Muscle layer of duodenum (tissue), 2 donors: ENCODE results near the gene SLFN12L.
"Not testable (repeated sequence)": the region's sequence is repeated elsewhere in the genome, so short reads cannot be mapped to it uniquely, and the experiment has no call there.

Experiments
- H3K27ac ChIP-seq: one replicate; pipeline ENCODE4 v1.7.0; 2013; ENCODE audit warnings: mild to moderate bottlenecking, low read length
- H3K27me3 ChIP-seq: one replicate; pipeline ENCODE4 v1.7.0; 2013; ENCODE audit warnings: low read depth, mild to moderate bottlenecking, control low read depth, low read length
- H3K36me3 ChIP-seq, 2 donors: one replicate each; pipeline ENCODE4 v1.7.0; 2013; ENCODE audit warnings: low read length in 2 of 2, control low read depth in 1 of 2, mild to moderate bottlenecking in 1 of 2; ENCODE audit not compliant: insufficient read depth in 2 of 2, control insufficient read depth in 1 of 2
- H3K4me1 ChIP-seq, 2 donors: one replicate each; pipeline ENCODE4 v1.7.0; 2013; ENCODE audit warnings: low read length in 2 of 2, mild to moderate bottlenecking in 2 of 2, control low read depth in 1 of 2, moderate library complexity in 1 of 2; ENCODE audit not compliant: insufficient read depth in 2 of 2, control insufficient read depth in 1 of 2
- H3K4me3 ChIP-seq, 2 donors: one replicate each; pipeline ENCODE4 v1.7.0; 2013; ENCODE audit warnings: low read length in 2 of 2, low read depth in 1 of 2, mild to moderate bottlenecking in 1 of 2
- H3K9me3 ChIP-seq, 2 donors: one replicate each; pipeline ENCODE4 v1.7.0; 2013; ENCODE audit warnings: low read length in 2 of 2, control low read depth in 1 of 2, mild to moderate bottlenecking in 1 of 2; ENCODE audit not compliant: control insufficient read depth in 1 of 2
- donor health status: healthy.

The SLFN12L gene

DNA sequence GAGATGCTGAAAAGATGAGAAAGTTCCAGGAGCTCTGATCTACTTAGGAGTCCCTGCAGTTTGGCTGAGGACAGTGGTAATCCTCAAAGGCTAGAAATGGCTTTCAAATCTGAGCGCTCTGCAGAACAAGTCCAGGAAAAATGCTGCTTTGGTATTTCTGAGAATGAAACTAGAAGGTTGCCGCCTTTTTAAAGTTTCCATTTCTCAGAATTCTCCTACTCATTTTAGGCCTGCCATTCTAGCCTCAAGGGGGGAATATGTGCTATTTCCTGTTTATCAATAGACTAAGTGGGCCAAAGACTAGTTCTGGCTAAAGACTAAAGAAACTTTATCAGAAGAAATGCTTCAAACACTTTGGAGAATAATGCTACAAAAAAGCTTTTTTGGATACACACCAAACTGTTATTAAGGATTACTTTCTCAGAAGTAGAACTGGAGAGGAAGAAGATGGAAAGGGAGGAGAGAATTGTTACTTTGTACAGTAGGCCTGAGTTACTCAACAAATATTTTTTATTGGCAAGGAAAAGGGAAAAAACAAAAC, at the start of gene SLFN12L:
TSS of gene SLFN12L (minus strand) at position 78 of the 541 bp plus-strand sequence. CDS start 15,314 bp downstream, outside the sequence.
- H3K27ac ChIP-seq, result peak within 1 kb of the TSS; percentile 41
- peaks cover 7 to 11% of the 10 kb centered on the region in 2 donors for H3K4me1 ChIP-seq
- H3K27me3 ChIP-seq, result no peaks in the 10 kb centered on the region
- H3K9me3 ChIP-seq, result no peaks in the 10 kb centered on the region
- H3K36me3 ChIP-seq, result no peaks in the 10 kb centered on the region
- peak within 1 kb of the TSS in 1 of 2 donors; percentile 48 for H3K4me3 ChIP-seq

DNA sequence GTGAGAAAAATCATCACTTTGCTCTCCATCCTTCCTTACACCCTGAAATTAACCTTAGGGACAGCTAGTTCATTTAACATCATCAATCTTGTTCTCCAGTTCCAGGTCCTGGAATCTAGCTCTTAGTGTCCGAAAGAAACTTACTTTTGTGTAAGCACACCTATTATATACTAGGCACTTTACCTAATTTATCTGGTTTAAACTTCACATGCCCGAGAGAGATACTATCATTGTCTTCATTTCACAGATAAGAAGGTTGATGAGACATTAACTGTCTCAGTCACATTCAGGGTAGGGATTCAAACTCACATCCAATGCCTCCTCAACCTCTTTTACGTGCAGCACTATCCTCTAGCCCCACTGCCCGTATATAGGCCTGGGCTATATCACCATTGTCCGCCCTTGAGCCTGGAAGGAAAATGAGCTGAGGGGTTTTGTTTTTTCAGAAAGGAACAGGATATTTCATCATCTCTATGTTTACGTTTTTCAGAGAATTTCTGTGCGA, 49.1 kb upstream of the SLFN12L start:
- Histone ChIP-seq H3K4me3 (peak overlapping the region; percentile 91 to 99), H3K27ac (peak overlapping the region; percentile 99), H3K27me3 (no peaks in the 10 kb centered on the region), H3K4me1 (peaks cover 16 to 22% of the 10 kb centered on the region in 2 donors), H3K9me3 (no peaks in the 10 kb centered on the region), H3K36me3 (no peaks in the 10 kb centered on the region)

DNA sequence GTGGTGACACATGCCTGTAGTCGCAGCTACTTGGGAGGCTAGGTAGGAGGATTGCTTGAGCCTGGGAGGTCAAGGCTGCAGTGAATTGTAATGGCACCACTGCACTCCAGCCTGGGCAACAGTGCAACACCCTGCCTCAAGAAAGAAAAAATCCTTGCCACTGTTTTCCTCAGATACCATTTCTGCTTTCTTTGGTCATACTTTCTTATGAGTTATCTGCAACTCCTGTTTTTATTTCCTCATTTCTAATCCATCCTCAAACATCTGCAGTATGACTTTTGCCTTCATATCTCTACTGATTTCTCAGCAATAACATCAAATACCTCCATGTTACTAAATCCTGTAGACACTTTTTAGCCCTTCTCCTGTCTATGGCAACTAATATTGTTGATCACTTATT, 46.6 kb upstream of the SLFN12L start:
- H3K9me3 ChIP-seq, result no peaks in the 10 kb centered on the region
- H3K27me3 ChIP-seq, result no peaks in the 10 kb centered on the region
- peaks cover 13 to 14% of the 10 kb centered on the region in 2 donors for H3K4me1 ChIP-seq
- H3K4me3 ChIP-seq, result no peak overlapping the region
- H3K36me3 ChIP-seq, result no peaks in the 10 kb centered on the region
- H3K27ac ChIP-seq, result no peak overlapping the region

DNA sequence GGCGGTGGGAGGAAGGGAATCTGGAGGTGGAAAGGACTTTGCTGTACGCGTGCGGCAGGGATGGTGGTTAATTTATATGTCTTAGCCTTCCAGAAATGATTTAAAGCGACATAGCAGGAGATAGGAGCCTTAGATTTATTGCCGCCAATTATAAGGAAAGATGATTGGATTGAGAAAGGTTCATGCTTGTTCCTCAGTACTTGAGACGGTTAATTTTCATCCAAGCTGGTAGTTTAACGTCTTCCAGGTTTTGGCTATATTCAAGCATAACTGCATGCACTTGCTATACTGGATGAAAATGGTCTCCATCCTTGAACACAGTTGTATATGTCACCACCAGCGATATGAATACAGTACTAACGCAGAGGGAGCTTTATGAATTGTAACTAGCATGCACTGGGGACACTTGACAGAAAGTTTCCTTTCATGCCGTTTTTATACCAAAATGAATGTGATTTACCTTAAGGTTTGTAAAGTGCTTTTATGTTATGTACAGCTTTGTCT, 41.5 kb upstream of the SLFN12L start:
- no peaks in the 10 kb centered on the region for H3K9me3 ChIP-seq
- H3K4me3 ChIP-seq, result peak overlapping the region; percentile 72 to 86
- peak overlapping the region; percentile 93 for H3K27ac ChIP-seq
- H3K4me1 ChIP-seq, result peaks cover 11 to 17% of the 10 kb centered on the region in 2 donors
- H3K27me3 ChIP-seq, result no peaks in the 10 kb centered on the region
- peaks cover 11 to 15% of the 10 kb centered on the region in 2 donors for H3K36me3 ChIP-seq

DNA sequence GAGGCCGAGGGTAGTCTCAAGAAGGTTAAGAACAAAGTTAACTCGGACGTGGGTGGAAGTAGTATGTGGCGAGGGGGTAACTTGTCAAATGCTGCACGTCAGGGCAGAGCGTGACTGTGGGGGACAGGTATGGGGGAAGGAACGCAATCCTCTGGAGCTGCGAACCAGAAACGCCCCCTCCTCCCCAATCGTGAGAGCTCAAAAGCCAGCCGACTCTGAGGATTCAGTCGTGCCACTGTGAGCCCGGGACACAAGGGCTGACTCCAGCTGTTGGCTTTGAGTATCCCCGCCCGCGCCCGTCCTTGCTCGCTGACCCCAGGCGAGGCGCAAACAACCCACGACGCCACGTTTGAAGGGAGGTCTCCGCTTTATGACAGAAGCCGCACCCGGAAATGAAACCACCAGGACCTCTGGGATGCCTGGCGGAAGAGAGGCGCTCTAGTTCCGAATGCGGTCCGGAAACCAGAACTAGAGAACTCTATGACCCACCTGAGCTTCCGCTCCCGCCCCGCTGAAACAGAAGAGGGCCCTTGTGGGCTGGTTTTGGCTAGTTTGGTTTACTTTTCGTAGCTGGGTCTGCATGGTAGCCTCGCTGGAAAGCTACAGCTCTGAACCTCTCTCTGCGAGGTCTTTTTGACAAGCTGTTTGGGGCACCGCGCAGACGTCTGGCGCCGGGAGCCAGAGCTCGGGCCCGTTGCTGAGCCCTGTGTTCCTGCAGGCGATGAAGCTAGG, 40.9 kb upstream of the SLFN12L start, which contains the start of gene PEX12:
TSS of gene PEX12 (minus strand) at position 375 of the 732 bp plus-strand sequence. CDS start 550 bp downstream, outside the sequence.
- no peaks in the 10 kb centered on the region for H3K9me3 ChIP-seq
- peaks cover 11 to 21% of the 10 kb centered on the region in 2 donors for H3K36me3 ChIP-seq
- no peaks in the 10 kb centered on the region for H3K27me3 ChIP-seq

DNA sequence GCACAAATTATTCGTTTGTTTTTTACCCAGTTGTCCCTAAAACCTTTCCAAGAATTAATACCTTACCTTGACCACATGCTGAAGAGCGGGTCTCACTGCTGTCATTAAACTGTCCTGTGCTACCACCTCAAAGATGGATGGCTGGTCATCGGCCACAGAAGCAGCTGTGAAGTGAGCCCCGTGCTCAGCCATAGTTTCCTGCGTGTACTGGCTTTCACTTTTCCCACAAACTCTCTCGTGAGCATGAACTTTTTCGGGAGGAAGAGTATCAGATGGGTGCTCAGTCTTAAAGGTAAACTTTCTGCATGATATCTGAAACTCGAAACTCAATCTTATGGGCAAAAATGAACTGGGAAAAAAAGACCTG, 40.3 kb upstream of the SLFN12L start:
- H3K27me3 ChIP-seq, result no peaks in the 10 kb centered on the region
- H3K4me3 ChIP-seq, result peak overlapping the region; percentile 72 to 86
- H3K36me3 ChIP-seq, result peaks cover 11 to 23% of the 10 kb centered on the region in 2 donors
- peak overlapping the region; percentile 93 for H3K27ac ChIP-seq
- no peaks in the 10 kb centered on the region for H3K9me3 ChIP-seq
- peaks cover 11 to 17% of the 10 kb centered on the region in 2 donors for H3K4me1 ChIP-seq

More for the DNA sequence above, 40.9 kb upstream of the SLFN12L start, which contains the start of gene PEX12:
- Histone ChIP-seq H3K4me3 (peak within 1 kb of the TSS; percentile 72 to 86), H3K4me1 (peaks cover 11 to 17% of the 10 kb centered on the region in 2 donors), H3K27ac (peak within 1 kb of the TSS; percentile 93)

DNA sequence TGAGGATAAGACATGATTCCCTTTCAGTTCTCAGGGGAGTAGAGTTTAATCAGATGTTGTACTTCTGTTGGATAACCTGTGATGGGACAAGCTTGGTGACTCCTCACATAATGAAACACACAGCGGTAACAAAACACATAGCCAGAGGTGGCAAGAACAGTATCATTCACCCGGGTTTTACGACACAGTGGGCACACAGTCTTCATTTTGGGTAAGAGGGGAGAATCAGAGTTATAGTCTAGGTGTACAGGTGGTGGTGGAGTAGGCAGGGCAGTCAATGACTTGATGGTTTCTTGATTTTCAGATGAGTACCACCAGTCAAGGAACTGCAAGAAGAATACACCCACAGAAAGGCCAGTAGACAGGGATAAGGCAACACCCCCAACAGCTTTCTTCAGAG, 38.3 kb upstream of the SLFN12L start:
- H3K9me3 ChIP-seq, result no peaks in the 10 kb centered on the region
- no peak overlapping the region for H3K27ac ChIP-seq
- peaks cover 11 to 17% of the 10 kb centered on the region in 2 donors for H3K4me1 ChIP-seq
- no peak overlapping the region for H3K4me3 ChIP-seq
- peaks cover 11 to 23% of the 10 kb centered on the region in 2 donors for H3K36me3 ChIP-seq
- H3K27me3 ChIP-seq, result no peaks in the 10 kb centered on the region

DNA sequence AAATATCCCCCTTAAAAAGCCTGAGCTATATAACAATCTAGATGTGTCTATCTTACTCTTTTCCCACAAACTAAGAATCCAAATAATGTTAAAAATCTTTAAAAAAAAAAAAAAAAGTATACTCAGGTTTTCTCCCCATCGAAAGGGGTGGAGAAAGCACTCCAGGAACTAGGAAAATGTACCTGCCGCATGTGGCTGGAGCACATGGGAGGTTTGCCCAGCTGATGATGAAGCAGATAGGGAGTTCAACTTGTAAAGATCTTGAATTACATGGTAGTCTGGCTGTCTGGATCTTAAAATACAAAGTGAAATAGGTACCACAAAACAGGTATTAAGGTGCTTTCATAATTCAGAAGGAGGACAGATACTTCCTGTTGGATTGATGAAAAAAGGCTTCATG, 31.9 kb upstream of the SLFN12L start:
- no peak overlapping the region for H3K27ac ChIP-seq
- H3K9me3 ChIP-seq, result no peaks in the 10 kb centered on the region
- H3K4me3 ChIP-seq, result peak overlapping the region in 1 of 2 donors; percentile 93
- peaks cover 0 to 11% of the 10 kb centered on the region in 2 donors for H3K36me3 ChIP-seq
- H3K27me3 ChIP-seq, result no peaks in the 10 kb centered on the region
- peaks cover 9 to 22% of the 10 kb centered on the region in 2 donors for H3K4me1 ChIP-seq

DNA sequence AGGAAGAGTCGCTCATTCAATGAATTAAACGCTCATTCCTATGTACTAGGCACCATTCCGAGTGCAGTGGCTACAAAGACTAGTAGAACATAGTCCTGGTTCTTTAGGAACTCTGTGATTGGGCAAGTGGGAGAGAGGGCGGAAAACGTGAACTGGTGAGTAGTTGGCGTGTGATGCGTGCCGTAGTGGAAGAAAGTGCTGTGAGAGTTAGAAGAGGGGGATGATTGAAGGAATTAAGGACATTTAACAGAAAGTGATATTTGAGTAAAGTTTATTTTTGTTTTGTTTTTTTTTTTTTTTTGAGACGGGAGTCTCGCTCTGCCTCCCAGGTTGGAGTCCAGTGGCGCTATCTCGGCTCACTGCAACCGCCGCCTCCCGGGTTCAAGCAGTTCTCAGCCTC, 31.1 kb upstream of the SLFN12L start:
- Histone ChIP-seq H3K4me1 (peaks cover 9 to 22% of the 10 kb centered on the region in 2 donors), H3K9me3 (no peaks in the 10 kb centered on the region), H3K27ac (peak overlapping the region; percentile 95)

DNA sequence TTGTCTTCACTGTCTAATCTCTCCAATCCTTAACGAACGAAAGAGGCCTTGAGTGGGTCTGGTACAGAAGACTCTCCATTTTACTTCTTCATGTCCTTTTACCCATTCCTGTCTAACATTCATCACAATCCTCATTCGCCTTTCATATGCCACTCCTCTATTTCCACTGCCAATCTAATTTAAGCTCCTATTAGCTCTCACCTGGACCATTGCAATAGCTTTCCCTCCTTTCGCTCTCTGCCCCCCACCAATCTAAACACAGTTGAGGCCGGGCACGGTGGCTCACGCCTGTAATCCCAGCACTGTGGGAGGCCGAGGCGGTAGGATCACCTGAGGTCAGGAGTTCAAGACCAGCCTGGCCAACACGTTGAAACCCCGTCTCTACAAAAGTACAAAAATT, 29.5 kb upstream of the SLFN12L start:
- Histone ChIP-seq H3K4me3 (no peak overlapping the region), H3K4me1 (peaks cover 9 to 22% of the 10 kb centered on the region in 2 donors), H3K36me3 (no peaks in the 10 kb centered on the region), H3K27me3 (no peaks in the 10 kb centered on the region), H3K27ac (no peak overlapping the region), H3K9me3 (no peaks in the 10 kb centered on the region)

More for the DNA sequence above, 31.1 kb upstream of the SLFN12L start:
- Histone ChIP-seq H3K36me3 (peaks cover 0 to 4% of the 10 kb centered on the region in 2 donors), H3K27me3 (no peaks in the 10 kb centered on the region), H3K4me3 (peak overlapping the region; percentile 87 to 93)

DNA sequence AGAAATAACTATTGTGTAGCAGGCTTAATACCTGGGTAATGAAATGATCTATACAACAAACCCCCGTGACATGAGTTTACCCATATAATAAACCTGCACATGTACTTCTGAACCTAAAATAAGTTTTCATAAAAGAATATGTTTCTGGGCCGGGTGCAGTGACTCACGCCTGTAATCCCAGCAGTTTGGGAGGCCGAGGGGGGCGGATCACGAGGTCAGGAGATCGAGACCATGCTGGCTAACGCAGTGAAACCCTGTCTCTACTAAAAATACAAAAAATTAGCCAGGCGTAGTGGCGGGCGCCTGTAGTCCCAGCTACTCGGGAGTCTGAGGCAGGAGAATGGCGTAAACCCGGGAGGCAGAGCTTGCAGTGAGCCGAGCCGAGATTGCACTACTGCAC, 25.7 kb upstream of the SLFN12L start:
- H3K4me1 ChIP-seq, H3K27ac ChIP-seq, H3K4me3 ChIP-seq, H3K36me3 ChIP-seq, H3K9me3 ChIP-seq, H3K27me3 ChIP-seq: not testable (repeated sequence)
